ENCODE results near the gene OLIG1.

OLIG1 gene

DNA sequence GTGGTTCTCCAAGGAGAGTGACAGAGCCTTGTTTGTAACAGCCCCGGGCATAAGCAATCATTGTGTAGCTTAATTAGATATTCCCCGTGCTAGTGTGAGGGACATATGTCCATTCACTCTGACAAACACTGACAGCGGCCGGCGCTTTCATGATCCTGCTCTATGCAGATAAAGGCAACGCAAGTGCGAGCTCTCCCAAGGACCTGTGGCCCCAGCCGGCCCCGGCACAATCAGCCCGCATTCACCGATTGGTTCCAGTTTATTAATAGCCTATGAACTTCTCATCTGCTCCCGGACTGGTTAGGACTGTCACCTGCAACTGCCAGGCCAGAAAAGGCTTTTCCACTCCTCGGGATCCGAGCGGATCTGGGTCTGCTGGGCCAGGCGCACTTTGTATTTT, 18.0 kb upstream of the OLIG1 start:
- no peak for DNase-seq (ENCODE audit: extremely low read depth, insufficient read length)
- TF ChIP-seq, protein P1, sequence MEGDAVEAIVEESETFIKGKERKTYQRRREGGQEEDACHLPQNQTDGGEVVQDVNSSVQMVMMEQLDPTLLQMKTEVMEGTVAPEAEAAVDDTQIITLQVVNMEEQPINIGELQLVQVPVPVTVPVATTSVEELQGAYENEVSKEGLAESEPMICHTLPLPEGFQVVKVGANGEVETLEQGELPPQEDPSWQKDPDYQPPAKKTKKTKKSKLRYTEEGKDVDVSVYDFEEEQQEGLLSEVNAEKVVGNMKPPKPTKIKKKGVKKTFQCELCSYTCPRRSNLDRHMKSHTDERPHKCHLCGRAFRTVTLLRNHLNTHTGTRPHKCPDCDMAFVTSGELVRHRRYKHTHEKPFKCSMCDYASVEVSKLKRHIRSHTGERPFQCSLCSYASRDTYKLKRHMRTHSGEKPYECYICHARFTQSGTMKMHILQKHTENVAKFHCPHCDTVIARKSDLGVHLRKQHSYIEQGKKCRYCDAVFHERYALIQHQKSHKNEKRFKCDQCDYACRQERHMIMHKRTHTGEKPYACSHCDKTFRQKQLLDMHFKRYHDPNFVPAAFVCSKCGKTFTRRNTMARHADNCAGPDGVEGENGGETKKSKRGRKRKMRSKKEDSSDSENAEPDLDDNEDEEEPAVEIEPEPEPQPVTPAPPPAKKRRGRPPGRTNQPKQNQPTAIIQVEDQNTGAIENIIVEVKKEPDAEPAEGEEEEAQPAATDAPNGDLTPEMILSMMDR (IDR thresholded peaks at IDR 0.05; ENCODE audit: insufficient read depth, low read length, poor library complexity, severe bottlenecking), result no peak
- Histone ChIP-seq H3K4me3 (replicated peaks; ENCODE audit: low read depth, low read length) (no peak overlapping the region), H3K27me3 (replicated peaks; ENCODE audit: control insufficient read depth, insufficient read depth, low read length) (no peaks in the 10 kb centered on the region), H3K36me3 (ENCODE audit: control insufficient read depth, insufficient read depth, low read length) (no peaks in the 10 kb centered on the region)

DNA sequence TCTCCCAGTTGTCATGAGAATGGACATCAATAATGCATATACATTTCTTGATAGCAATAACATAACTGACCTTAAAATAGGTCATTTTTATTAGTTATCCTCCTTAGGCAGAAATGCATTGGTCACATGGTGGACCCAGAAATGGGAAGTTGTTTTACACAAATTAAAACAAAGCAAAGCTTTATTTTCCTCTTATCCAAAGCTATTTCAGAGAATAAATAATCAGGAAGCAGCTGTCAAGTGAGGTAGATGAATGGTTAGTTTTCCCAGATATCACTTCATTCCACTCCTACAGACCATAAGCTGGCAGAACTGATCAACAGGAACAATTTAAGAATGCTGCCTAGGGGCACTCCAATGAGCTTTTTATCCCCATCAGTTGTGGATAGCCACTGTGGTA, 16.0 kb upstream of the OLIG1 start:
- H3K27me3 ChIP-seq (replicated peaks; ENCODE audit: control insufficient read depth, insufficient read depth, low read length), result peaks cover 3% of the 10 kb centered on the region

DNA sequence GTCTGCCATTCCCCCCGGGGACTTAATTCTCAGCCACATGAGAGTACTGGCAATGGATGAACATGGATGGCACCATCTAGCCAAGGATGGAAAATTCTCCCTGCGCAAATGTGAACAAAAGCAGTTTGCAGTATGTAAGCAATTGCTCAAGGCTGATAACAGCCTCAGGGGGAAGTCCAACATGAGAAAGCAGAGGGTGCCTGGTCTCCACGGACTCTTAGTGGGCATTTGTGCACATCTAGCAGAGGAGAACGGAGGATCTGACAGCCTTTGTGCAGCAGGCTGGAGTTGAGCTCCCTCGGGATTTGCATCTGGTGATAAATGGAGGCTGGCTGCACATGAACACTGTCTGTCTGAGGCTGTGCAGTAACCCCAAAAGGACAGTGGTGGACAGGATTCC, 13.9 kb upstream of the OLIG1 start:
- Histone ChIP-seq H3K4me3 (replicated peaks; ENCODE audit: low read depth, low read length) (no peak overlapping the region), H3K27me3 (replicated peaks; ENCODE audit: control insufficient read depth, insufficient read depth, low read length) (peaks cover 3% of the 10 kb centered on the region), H3K36me3 (ENCODE audit: control insufficient read depth, insufficient read depth, low read length) (no peaks in the 10 kb centered on the region)
- DNase-seq (ENCODE audit: extremely low read depth, insufficient read length), result no peak
- TF ChIP-seq, protein P1 (IDR thresholded peaks at IDR 0.05; ENCODE audit: insufficient read depth, low read length, poor library complexity, severe bottlenecking), result no peak

More for the DNA sequence above, 16.0 kb upstream of the OLIG1 start:
- TF ChIP-seq, protein P1 (IDR thresholded peaks at IDR 0.05; ENCODE audit: insufficient read depth, low read length, poor library complexity, severe bottlenecking), result no peak
- DNase-seq (ENCODE audit: extremely low read depth, insufficient read length), result no peak
- no peaks in the 10 kb centered on the region for H3K36me3 ChIP-seq (ENCODE audit: control insufficient read depth, insufficient read depth, low read length)
- no peak overlapping the region for H3K4me3 ChIP-seq (replicated peaks; ENCODE audit: low read depth, low read length)

DNA sequence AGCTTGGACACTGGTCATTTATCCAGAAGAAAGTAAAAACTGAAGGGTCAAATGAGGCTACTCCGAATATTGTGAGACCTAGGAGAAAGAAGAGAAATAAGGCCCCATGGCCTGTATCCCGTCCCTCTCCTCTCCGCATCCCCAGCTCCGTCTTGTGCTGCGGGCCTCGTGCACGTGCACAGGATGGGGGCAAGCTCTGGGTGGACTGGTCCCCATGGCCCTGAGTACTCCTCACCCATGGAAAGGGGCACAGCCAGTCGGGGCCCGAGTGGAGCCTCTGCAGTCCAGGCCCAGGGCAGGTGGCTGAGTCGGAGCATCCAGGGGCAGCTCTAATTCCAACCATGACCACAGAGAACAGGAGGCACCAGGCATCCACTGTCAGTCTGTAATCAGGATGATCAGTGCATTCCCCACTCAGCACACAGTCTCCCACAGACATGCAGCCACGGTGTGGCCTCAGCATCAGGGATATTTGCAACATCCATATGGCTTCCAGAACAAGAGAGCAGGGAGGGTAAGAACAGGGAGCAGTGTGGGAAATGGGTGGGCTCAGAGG, 12.5 kb upstream of the OLIG1 start:
- H3K36me3 ChIP-seq (ENCODE audit: control insufficient read depth, insufficient read depth, low read length), result no peaks in the 10 kb centered on the region
- no peak overlapping the region for H3K4me3 ChIP-seq (replicated peaks; ENCODE audit: low read depth, low read length)
- TF ChIP-seq, protein P1 (IDR thresholded peaks at IDR 0.05; ENCODE audit: insufficient read depth, low read length, poor library complexity, severe bottlenecking), result no peak
- DNase-seq (ENCODE audit: extremely low read depth, insufficient read length), result no peak
- peaks cover 3% of the 10 kb centered on the region for H3K27me3 ChIP-seq (replicated peaks; ENCODE audit: control insufficient read depth, insufficient read depth, low read length)

DNA sequence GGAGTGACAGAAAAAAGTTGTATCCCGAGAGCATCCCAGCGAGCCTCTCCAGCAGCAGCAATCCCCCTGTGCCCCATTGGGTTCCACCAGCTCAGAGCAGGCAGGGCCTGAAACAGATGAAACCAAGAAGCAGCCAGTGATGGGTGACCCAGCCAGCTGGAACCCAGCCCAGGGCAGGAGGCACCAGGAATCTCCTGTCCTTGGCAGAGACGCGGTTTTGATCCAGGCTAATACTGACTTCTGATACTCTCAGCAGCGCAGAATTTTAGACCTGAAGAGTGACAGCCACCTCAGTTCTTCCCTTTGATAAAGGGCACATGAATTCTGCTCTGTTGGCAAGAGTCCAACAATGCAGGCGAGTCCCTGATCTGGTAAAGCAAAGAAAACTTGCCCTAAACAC, 11.4 kb upstream of the OLIG1 start:
- H3K4me3 ChIP-seq (replicated peaks; ENCODE audit: low read depth, low read length), result no peak overlapping the region
- no peaks in the 10 kb centered on the region for H3K36me3 ChIP-seq (ENCODE audit: control insufficient read depth, insufficient read depth, low read length)
- DNase-seq (ENCODE audit: extremely low read depth, insufficient read length), result no peak
- peaks cover 5% of the 10 kb centered on the region for H3K27me3 ChIP-seq (replicated peaks; ENCODE audit: control insufficient read depth, insufficient read depth, low read length)
- TF ChIP-seq, protein P1 (IDR thresholded peaks at IDR 0.05; ENCODE audit: insufficient read depth, low read length, poor library complexity, severe bottlenecking), result no peak

DNA sequence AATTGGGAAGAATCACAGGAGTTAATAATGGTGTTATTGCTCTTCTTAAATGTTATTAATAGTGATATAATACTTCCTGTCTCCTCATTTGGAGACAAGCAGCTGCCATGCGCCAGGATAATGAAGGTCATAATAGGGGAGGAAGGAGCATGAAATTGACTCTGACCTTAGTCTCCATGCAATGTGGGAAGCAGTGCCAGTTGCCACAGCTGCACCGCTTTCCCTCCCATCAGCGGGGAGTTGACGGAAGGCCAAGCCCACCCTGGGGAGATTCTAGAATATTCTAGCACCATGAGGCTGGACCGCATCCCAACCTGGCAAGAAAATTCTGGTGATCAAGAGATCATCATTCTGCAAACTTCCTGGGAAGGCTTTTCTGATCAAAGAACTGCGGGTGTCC, 11.0 kb upstream of the OLIG1 start:
- Histone ChIP-seq H3K36me3 (ENCODE audit: control insufficient read depth, insufficient read depth, low read length) (no peaks in the 10 kb centered on the region), H3K4me3 (replicated peaks; ENCODE audit: low read depth, low read length) (no peak overlapping the region), H3K27me3 (replicated peaks; ENCODE audit: control insufficient read depth, insufficient read depth, low read length) (peaks cover 5% of the 10 kb centered on the region)
- TF ChIP-seq, protein P1 (IDR thresholded peaks at IDR 0.05; ENCODE audit: insufficient read depth, low read length, poor library complexity, severe bottlenecking), result no peak
- no peak for DNase-seq (ENCODE audit: extremely low read depth, insufficient read length)
